ENCODE measurements around the gene GSTO1.

DNA sequence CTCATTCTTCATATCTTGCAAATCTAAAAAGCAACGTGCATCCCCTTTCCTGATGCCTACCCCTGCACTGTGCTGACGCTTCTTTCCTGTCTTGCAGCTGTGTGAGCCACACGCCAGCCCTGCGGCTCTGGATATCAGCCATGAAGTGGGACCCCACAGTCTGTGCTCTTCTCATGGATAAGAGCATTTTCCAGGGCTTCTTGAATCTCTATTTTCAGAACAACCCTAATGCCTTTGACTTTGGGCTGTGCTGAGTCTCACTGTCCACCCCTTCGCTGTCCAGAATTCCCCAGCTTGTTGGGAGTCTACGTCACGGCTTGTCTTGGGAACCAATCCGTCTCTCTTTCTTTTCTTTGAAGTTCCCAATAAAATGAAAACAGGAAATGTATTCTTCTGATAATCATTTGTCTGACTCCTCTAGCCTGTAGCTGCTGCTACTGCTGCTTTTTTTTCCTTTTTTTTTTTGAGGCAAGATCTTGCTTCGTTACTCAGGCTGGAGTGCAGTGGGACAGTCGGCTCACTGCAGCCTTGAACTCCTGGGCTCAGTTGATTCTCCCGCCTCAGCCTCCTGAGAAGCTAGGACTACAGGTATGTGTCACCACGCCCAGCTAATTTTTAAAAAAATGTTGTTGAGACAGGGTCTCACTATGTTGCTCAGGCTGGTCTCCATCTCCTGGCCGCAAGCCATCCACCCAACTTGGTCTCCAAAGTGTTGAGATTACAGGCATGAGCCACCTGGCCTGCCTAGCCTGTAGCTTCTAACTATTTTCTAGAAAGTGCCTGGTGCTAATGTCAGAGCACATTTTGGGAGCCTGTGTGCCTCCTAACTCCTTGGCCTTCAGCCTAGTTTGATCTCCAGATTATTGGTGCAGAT, 44.6 kb downstream of the GSTO1 start:
- TF ChIP-seq POLR2A (IDR thresholded peaks at IDR 0.05; ENCODE audit: low read depth, low read length) (no peak), POLR2AphosphoS5 (IDR thresholded peaks at IDR 0.05; ENCODE audit: low read depth, low read length) (no peak), POU2F2 (IDR thresholded peaks at IDR 0.05; ENCODE audit: low read depth, low read length) (no peak), SPI1 (IDR thresholded peaks at IDR 0.05; ENCODE audit: low read depth, low read length) (no peak), TAF1 (IDR thresholded peaks at IDR 0.05; ENCODE audit: low read depth, low read length) (no peak), PAX5 (IDR thresholded peaks at IDR 0.05; ENCODE audit: insufficient read depth, low read length, severe bottlenecking) (no peak)

Measured in GM12891 (cell line).